HTERT RPE-1 (cell line): Measurements from ENCODE around the gene PCBP3.
"Not testable (repeated sequence)": the region's sequence is repeated elsewhere in the genome, so short reads cannot be mapped to it uniquely, and the experiment has no call there.

ENCODE experiments used
- in situ Hi-C: fragments of 300-500 bp; cut with MboI; formaldehyde crosslinking; loops from 4 replicates; pipeline ENCODE4 v1.14.3; 2020; ENCODE audit warnings: low sequenced_read_pairs

The PCBP3 gene

DNA sequence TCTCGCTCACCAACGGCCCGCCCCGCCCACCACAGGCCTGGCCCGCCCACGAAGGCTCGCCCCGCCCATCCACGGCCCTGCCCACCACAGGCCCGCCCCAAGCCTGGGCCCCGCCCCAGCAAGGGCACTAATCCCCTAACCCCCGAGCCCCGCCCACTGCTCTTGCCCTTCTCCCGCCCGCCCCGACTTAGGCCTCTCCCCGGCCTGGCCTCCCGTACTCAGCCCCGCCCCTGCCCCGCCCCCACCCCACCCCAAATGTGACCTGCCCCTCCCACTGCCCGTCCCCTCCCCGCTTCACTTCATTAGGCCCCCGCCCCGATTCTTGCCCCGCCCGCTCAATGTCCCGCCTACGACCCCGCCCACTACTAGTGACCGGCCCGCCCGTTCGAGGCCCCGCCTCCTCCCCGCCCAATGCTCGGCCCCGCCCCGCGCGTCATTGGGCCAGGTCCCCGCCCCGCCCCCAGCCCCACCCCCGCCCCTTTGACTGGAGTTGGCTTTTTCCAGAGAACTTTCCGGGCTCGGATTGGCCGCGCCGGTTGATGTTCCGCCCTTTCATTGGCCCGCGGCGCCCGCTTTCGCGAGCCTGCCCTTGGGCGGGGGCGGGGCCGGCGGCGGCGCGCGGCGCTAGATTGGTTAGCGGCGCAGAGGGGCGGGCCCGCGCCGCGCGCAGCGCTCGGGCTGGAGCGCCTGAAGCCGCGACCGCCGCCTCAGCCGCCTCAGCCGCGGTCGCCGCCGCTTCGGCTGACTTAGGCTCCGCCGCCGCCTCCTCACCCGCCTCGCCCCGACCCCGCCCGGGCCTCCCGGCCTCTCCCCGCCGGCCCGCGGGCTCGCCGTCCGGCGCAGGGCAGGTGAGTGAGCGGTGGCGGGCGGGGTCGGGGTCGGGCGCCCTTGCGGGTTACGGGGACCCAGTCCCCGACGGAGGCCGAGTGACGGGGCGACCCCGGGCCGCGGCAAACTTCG, at the start of gene PCBP3:
PCBP3 (plus strand) TSS at position 705 of the 960 bp plus-strand sequence. CDS start 206,361 bp downstream, outside the sequence.
- in situ Hi-C loops: no loop called here

DNA sequence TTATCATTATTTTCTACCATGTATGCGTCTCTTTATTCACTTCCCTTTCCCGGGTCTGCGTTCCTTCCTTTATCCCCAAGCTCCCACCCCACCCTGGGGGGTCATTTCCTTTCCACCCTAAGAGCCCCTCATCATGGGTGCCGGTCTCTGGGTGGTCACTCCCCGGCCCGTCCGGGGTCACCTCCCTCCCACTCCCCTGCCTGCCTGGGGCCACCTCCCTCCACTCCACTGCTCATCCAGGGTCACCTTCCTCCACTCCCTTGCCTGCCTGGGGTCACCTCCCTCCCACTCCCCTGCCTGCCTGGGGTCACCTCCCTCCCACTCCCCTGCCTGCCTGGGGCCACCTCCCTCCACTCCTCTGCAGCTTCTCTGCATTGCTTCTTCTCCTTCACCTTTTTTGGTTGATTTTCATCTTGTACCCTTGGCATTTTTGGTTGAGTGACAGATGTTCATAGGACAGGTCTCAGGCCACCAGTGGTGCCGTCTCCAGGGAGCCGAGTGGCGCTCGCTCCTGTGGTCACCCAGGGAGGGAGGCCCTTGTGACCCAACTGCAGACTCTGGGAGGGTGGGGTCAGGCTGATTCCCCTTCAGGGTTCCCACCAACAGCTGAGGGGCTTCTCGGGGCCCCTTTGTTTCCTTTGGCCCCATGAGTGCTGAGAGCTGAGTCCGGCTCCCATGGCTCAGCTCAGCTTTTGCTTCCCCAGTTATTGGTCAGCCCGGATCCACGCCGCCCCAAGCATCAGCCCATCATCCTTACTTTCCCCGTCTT, 48.6 kb upstream of the PCBP3 start:
- in situ Hi-C loops: no loop called here

DNA sequence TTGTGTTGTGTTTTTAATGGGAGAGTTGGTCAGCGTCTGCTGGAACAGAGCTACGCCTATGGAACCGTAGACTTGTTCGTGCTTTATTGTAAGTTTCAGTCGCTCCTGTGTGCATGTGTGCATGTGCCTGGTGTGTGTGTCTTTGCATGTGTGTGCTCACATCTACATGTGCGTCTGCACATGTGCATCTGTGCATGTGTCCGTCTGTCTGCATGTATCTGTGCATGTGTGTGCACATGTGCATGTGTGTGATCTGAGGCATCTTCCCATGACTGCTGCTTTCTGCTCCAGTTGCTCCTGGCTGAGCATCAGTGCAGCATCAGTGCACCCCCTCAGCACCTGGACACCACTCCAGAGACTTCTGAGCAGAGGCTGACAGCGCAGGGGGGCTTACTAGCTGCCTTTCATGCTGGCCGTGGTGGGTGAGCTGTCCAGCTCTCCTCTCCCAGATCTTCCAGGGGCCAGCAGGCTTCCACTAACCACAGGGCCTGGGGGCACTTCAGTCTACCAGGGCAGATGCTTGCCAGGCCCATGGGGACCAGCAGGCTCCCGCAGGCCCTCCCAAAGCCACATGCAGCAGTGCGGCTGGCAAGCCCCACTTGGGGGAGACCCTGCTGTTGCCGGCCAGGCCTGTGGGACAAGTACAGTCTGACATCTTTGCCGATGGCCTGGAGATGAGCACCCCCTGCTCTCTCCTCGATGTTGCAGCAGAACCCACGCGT, 47.8 kb upstream of the PCBP3 start:
- in situ Hi-C loops: no loop called here

DNA sequence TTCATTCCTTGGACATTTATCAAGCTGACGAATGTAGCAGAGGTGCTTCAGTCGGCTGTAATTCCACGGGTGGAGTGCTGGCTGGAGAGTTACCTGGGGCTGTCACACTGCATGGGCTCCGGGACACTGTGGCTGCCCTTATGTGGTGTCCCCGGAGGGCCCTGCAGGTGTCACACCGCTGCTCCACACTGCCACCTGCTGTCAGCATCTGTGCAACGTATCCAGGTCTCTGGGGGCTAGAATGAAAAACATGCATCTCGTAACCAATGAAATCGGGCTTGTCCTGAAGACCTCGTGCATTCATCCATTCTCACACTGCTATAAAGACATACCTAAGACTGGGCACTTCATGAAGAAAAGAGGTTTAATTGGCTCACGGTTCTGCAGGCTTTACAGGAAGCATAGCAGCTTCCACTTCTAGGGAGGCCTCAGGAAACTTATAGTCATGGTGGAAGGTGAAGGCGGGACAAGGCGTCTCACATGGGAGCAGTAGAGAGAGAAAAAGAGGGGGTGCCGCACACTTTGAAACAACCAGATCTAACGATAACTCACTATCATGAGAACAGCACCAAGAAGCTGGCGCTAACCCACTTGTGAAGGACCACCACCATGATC, 46.7 kb upstream of the PCBP3 start:
- in situ Hi-C loops: no loop called here

DNA sequence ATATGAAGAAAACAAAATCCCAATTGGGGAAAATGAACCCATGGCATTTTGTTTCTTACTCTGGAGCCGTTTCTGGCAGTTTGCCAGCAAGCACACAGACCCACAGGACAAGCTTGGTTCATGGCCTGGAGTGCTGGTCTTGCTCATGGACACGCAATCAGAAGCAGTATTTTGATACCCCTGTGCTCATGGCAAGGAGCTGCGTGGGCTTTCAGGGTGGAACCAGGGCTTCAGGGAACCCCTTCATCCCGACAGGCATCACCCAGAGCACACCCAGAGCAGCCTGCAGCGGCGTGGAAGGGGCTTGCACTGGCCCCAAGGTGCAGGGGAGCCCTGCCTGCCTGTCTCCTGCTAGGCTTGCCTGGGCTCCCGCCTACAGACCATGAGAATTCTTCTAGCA, 45.4 kb upstream of the PCBP3 start:
- in situ Hi-C loops: no loop called here

DNA sequence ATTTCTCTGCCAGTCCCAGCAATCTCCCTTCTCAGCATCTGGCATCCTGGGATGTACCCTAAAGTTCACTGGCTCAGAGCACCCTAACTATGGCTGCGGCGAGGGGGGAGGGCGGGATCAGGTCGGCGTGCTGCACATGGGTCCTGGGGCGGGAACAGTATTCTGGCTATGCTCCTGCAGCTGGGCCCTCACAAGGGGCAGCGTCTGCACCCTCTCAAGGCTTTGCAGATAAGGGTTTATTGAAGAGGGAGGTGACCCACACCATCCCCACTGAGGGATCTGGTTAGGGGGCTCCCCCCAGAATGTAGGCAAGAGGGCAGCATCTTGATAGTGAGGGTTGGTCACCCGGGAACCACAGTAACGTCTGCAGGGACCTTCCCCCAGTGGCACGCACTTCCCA, 44.9 kb upstream of the PCBP3 start:
- in situ Hi-C loops: no loop called here

DNA sequence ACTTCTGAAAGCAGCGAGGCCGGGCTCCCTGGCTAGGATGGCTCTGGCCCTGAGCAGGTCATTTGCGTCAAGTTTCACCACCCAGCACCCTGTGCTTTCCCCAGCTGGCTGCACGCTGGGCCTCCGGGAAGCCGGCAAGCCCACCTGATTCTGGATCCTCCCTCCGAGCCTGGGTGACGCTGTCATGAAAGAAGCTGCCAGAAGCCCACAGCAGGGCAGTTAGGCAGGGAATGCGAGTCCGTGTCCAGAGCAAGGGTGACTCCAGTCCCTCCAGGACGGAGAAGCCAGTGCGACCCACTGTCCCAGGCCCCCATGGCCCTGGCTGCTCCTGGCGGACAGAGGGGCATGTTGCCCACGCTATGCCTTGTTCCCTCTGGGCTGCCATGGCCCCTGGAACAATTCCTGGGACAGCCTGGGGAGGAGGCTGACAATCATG, 44.4 kb upstream of the PCBP3 start:
- in situ Hi-C loops: no loop called here

DNA sequence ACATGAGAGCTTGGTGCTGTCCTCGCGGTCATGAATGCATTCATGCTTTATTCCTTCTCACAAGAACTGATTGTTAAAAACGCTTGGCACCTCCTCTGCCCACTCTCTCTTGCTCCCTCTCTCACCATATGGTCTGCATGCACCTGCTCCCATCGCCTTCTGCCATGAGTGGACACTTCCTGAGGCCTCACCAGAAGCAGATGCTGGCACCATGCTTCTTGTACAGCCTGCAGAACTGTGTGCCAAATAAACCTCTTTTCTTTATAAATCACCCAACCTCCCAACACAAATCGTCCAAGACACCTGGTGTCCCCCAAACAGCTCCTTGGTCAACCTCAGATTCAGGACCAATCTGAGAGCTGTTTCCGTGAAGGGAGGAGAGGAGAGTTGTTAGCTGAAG, 43.3 kb upstream of the PCBP3 start:
- in situ Hi-C loops: no loop called here

DNA sequence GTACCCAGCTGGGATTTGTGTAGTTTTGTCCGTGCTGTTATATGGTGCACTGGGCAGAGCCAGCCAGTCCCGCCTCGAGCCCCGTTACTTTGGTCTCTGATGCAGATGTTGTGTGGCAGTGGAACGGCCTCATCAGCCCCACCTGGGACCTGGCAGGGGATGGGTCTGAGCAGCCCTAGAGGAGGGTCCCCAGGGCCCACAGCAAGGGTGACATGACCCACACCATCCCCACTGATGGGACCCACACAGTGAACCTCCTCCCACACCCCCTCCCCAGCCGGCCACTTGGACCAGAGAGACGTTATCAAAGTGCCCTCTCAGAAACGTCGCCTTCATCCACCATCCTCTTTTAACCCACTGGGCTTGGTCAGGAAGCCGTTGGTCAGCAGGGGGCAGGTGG, 42.0 kb upstream of the PCBP3 start:
- in situ Hi-C loops: no loop called here

DNA sequence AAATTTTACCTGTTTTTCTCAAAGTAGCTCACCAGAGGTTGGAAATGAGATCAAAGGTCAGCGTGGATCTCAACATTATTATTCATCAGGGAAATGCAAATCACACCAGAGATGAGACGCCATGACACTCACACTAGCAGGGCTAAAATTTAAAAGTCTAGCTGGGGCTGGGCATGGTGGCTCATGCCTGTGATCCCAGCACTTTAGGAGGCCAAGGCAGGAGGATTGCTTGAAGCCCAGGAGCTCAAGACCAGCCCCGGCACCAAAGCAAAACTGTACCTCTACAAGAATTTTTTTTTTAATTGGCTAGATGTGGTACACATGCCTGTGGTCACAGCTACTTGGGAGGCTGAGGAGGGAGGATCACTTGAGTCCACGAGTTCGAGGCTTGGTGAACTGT, 41.4 kb upstream of the PCBP3 start:
- in situ Hi-C loops: no loop called here

DNA sequence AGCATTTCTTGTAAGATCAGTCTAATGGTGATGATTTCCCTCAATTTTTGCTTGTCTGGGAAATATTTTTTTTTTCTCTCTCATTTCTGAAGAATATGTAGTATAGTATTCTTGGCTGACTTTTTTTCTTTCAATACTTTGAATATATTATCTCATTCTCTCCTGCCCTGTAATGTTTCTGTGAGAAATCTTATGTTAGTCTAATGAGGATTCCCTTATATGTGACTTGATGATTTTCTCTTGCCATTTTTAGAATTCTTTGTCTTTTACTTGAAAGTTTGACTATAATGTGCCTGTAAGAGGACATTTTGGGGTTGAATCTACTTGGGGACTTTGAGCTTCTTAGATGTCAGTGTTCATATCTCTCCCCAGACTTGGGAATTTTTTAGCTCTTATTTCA, 40.0 kb upstream of the PCBP3 start:
- in situ Hi-C loops: no loop called here

DNA sequence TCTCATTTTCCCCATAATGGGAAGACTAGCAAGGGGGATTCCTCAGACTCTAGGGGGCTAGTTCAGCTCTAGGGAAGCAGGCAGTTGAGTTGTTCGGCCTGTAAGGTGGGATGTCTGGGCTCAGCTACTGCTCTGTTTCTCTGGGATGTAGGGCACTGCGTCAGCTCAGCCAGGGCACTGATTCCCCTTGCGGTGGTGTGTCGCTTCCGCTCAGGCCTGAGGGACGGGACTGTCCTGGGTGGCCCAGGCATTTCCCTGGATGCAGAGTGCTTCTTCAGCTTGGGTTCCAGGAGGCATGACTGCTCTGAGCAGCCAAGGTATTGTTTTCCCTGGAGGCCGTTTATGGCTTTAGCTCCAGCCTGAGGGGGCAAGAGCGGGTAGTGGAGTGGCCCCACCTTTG, 38.8 kb upstream of the PCBP3 start:
- in situ Hi-C loops: not testable (repeated sequence)

DNA sequence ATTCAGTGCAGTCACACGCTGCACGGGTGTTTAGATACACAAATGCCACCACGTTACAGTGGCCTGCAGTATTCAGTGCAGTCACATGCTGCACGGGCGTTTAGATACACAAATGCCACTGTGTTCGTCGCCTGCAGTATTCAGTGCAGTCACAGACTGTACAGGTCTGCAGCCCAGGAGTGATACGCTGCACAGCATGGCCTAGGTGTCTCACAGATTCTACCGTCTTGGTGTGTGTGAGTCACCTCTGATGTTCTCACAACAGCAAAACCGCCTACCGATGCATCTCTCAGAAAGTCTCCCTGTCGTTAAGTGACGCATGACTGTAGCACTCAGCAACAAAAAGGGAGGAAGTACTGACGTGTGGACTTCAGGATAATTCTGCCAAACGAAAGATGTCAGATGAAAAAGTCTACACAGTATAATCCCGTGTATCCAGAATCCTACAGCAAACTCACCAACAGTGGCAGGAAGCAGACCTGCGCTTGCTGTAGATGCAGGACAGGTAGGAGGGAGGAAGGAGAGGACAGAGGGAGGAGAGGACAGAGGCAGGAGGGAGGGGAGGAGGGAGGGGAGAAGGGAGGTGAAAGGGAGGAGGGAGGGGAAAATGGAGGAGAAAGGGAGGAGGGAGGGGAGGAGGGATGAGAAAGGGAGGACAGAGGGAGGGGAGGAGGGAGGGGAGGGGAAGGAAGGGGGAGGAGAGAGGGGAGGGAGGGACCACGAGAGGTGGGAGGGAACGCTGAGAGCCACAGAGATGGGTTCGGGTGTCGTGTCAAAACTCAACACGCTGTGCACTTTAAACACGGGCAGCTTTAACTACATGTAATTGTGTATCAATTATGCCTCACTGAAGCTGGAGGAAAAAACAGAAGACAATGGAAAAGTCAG, 36.3 kb upstream of the PCBP3 start:
- in situ Hi-C loops: no loop called here

DNA sequence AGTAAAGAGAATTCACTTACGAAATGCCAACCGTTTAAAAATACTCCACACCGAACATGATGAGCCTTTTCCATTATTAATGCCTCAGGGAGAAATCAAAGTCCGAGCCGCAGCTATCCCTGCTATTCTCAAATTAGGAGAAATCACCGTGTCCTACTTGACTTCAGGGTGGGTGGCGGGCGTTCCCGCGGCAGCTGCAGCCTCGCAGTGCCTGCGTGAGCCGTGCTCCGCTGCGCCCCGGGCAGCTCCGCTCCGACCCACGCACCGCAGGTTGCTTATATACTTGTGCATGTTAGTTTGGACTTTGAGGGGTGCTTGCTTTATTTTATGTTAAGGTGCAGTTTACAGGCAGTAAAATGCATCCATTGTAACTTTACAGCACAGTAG, 35.6 kb upstream of the PCBP3 start:
- in situ Hi-C loops: no loop called here

DNA sequence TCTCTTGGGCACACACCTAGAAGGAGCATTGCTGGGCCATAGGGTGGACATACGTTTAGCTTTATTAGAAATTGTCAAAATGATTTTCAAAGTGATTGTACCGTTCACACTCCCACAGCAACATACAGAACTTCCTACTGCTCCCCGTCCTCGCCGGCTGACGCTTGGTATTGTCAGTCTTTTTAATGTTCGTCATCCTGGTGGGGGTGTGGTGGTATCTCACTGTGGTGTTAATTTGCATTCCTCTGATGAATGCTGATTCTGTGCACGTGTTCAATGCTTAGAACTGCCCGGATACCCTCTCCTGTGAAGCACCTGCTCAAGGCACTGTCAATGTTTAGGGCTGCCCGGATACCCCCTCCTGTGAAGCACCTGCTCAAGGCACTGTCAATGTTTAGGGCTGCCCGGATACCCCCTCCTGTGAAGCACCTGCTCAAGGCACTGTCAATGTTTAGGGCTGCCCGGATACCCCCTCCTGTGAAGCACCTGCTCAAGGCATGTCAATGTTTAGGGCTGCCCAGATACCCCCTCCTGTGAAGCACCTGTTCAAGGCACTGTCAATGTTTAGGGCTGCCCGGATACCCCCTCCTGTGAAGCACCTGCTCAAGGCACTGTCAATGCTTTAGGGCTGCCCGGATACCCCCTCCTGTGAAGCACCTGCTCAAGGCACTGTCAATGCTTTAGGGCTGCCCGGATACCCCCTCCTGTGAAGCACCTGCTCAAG, 34.6 kb upstream of the PCBP3 start:
- in situ Hi-C loops: not testable (repeated sequence)

DNA sequence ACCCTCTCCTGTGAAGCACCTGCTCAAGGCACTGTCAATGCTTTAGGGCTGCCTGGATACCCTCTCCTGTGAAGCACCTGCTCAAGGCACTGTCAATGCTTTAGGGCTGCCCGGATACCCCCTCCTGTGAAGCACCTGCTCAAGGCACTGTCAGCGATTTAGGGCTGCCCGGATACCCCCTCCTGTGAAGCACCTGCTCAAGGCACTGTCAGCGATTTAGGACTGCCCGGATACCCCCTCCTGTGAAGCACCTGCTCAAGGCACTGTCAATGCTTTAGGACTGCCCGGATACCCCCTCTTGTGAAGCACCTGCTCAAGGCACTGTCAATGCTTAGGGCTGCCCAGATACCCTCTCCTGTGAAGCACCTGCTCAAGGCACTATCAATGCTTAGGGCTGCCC, 33.9 kb upstream of the PCBP3 start:
- in situ Hi-C loops: not testable (repeated sequence)

DNA sequence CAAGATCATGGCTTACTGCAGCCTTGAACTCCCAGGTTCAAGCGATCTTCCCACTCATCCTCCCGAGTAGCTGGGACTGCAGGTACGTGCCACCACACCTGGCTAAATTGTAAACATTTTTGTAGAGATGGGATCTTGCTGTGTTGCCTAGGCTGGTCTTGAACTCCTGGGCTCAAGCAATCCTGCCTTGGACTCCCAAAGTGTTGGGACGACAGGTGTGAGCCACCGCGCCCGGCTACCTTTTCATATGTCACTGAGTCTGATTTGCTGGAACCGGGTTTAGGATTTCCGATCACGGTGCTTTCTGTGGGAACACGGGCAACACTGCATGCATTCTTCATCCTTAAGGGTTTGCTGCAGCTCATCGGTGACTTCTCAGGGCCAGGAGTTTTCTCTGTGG, 32.2 kb upstream of the PCBP3 start:
- in situ Hi-C loops: no loop called here

DNA sequence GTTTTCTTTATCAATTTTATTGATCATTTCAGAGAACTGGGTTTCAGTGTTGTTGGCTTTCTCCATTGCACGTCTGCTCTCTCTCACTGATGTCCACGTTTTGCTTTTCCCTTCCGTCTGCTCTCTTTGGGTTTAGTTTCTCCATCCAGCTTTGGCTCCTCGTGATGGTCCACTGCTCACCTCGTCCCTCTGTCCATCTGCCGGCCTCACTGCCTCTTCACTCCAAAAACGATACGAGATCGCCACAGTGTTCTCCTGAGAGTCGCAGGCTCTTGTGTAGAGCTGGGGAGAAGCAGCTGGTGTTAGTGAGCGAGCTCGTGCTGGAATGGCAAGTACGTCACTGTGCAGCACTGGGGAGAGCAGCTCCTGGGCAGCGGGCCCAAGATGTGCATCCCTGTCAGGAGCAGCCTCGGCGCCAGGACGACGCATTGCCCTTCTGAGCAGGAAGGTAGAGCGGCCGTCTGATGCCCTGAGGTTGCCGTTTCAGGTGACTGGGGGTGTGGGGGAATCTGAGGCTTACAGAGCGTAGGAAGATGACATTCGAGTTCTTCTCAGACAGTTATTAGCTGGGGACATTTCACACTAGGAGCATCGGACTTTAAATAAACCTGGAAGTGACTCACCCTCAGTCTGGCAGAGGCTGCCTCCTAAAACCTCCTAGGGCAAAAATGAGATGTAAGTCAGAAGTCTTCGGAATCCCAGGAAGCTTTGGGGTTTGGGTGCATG, 31.4 kb upstream of the PCBP3 start:
- in situ Hi-C loops: no loop called here

DNA sequence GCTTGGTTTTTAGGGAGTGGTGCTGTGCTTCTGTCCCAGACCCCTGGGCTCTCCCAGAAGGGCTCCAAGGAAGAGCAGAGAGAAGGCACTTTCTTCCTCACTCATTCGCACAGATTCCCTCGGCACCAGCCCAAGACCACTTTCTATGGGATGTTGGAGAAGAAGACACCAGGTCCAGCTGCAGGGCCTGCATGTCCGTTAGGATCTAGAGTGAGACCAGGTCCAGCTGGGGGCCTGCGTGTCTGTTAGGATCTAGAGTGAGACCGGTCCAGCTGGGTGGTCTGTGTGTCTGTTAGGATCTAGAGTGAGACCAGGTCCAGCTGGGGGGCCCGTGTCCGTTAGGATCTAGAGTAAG, 30.9 kb upstream of the PCBP3 start:
- in situ Hi-C loops: not testable (repeated sequence)
